Measurements from ENCODE around the gene NFIA. TPM values are rescaled to one million over a fixed set of nuclear protein-coding genes. Genes with fewer than 3 reads are reported as not detected.

Gene NFIA
- total and polyA plus RNA-seq, 2 of the 13 experiments (the other 11 are each of a cell fraction or from before 2014, with no cell fraction given), result 14.7 to 28.5 TPM

- no peak for TF ChIP-seq HMGXB4 (CRISPR knock-in tag; IDR thresholded peaks at IDR 0.05; ENCODE audit: borderline replicate concordance in 1 of 2, low read depth in 1 of 2)
- TF ChIP-seq HHEX (CRISPR knock-in tag; IDR thresholded peaks at IDR 0.05), result no peak
Observed at GRCh38 chr1:61230523-61230922, 148.2 kb downstream of the NFIA start (continued).

- no peak overlapping the region for H3K4me2 ChIP-seq (ENCODE audit: low read depth, low read length)
- in situ Hi-C loops (cut with HindIII; ENCODE audit: extremely low pct_ligation_motif_present, low pct_unique_long_range_greater_than_20kb) (loop anchor here (10.0 kb wide), 1 partner anchor 63 kb away; no protein-coding TSS in a partner anchor), intact Hi-C loops (cut with micrococcal nuclease; ENCODE audit: unreplicated experiment) (no loop called here)
- DNase-seq (ENCODE audit: low spot score), result no peak
- H3K79me2 ChIP-seq (ENCODE audit: insufficient read depth, low read length), result peaks cover 86% of the 10 kb centered on the region
- FAIRE-seq, result no peak
- ATAC-seq, result no peak
- POLR2A ChIA-PET, result no interaction called here
- no TSS peak for BruUV-seq (replicated peaks)
- H3K27ac ChIP-seq (ENCODE audit: extremely low read length, insufficient read depth, low read length), result no peak overlapping the region
- 100% methylated on average over 2 of the region's 2 CpGs for WGBS (ENCODE audit: low lambda C conversion rate)
- TF ChIP-seq ZNF556 (CRISPR knock-in tag; IDR thresholded peaks at IDR 0.05; ENCODE audit: borderline replicate concordance), result no peak
- TF ChIP-seq ZSCAN9 (CRISPR knock-in tag; IDR thresholded peaks at IDR 0.05; ENCODE audit: borderline replicate concordance), result no peak
- no peak for TF ChIP-seq ATF7 (IDR thresholded peaks at IDR 0.05)
- no peak for TF ChIP-seq ATF7 (CRISPR knock-in tag; IDR thresholded peaks at IDR 0.05)
- TF ChIP-seq ZNF263 (CRISPR knock-in tag; IDR thresholded peaks at IDR 0.05), result no peak
- no peak for TF ChIP-seq CHCHD3 (CRISPR knock-in tag; IDR thresholded peaks at IDR 0.05)
- TF ChIP-seq NKX3-1 (CRISPR knock-in tag; IDR thresholded peaks at IDR 0.05), result no peak
- no peak for TF ChIP-seq MXI1 (IDR thresholded peaks at IDR 0.05; ENCODE audit: borderline replicate concordance, low read depth, low read length)
- no peak for TF ChIP-seq ESRRA (CRISPR knock-in tag; IDR thresholded peaks at IDR 0.05; ENCODE audit: low read depth)
- TF ChIP-seq SALL2 (CRISPR knock-in tag; IDR thresholded peaks at IDR 0.05), result no peak
- no peak for TF ChIP-seq ZNF274 (CRISPR knock-in tag; IDR thresholded peaks at IDR 0.05)
- CTCF ChIA-PET (ENCODE audit: low intra/inter-chr PET ratio, low total read pairs), result no interaction called here
- H3K27me3 ChIP-seq (ENCODE audit: control insufficient read depth in 1 of 2, insufficient read depth in 2 of 2, low read length in 2 of 2), result no peaks in the 10 kb centered on the region
- H4K20me1 ChIP-seq (ENCODE audit: insufficient read depth, low read length), result 0 out of 2 replicates have a peak, but pooled peaks cover 2% of the 10 kb centered on the region
- no peak overlapping the region for H3K9ac ChIP-seq (ENCODE audit: insufficient read depth, low read depth, low read length)
- no peaks in the 10 kb centered on the region; a peak in 1 of 5 replicates for H3K36me3 ChIP-seq (replicated peaks in 1 of 2; ENCODE audit: control insufficient read depth in 1 of 2, insufficient read depth in 2 of 2, low read length in 2 of 2)
- no peak overlapping the region for H3K4me3 ChIP-seq (replicated peaks in 1 of 3; ENCODE audit: insufficient read depth in 1 of 3, low read depth in 2 of 3, low read length in 3 of 3)
- peaks cover 67% of the 10 kb centered on the region for H3K4me1 ChIP-seq (ENCODE audit: insufficient read depth, low read length)
- no peak overlapping the region for H2AFZ ChIP-seq (ENCODE audit: low read length)
- H3K9me3 ChIP-seq (ENCODE audit: low read length), result no peaks in the 10 kb centered on the region
Observed at GRCh38 chr1:61231795-61232194, 149.4 kb downstream of the NFIA start.
